D341Med (cell line): ENCODE results near the gene TLE1.

Experiments used
- DNase-seq: peaks from one replicate; pipeline ENCODE4 v3.0.0; 2012; ENCODE audit warnings: low spot score

The TLE1 gene

DNA sequence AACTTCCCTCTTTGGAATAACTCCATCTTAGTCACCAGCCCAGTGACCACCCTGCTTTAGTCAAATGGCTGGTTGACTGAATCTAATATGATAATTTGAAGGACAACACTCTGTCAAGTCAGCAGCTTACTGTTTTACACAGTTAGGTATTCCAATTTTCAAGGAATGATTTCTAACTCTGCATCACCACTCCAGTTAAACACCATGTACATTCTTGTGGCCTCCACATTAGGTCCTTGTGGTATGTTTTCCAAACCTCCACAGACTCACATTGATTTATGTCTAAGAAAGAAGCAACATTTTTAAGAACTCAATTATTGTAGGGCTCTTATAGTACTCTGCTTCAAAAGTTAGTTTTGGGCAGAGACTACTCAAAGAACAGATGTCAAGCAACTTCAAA lies 110.7 kb downstream of the TLE1 start:
- no peak for DNase-seq

GRCh38 chr9:81575956-81576355 lies 113.4 kb downstream of the TLE1 start:
- DNase-seq, result no peak

- no peak for DNase-seq
Measured at GRCh38 chr9:81574405-81574804, 114.9 kb downstream of the TLE1 start.

- no peak for DNase-seq
Measured at GRCh38 chr9:81573415-81574321, 115.7 kb downstream of the TLE1 start.

GRCh38 chr9:81570083-81570482 lies 119.3 kb downstream of the TLE1 start:
- DNase-seq, result no peak

DNA sequence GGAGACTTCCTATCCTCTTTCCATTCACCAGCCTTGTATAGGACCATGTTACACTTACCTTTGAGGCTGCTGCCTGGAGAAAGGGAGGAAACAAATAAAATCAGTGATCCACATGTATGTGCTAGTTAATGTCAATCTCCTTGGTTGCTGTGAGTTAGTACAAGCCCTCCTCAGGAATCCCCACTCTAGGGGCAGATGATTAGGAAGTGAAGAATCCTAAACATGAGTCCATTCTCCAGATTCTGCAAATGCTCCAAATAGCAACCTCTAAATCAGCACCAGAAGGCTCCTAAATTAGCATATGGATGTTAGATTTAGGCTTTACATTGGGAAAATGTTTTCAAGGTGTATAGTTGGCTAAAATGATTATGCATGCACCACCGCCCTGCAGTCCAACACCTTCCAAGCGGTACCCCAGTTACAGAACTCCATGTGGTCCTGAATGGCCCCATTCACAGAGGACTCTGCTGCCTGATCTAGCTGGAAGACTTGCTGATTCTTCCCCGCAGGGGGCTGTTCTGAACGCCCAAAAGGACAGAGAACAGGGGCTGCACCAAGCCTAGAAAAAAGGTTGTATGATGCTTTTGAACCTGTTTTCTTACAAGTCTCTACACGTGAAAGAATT lies 123.2 kb downstream of the TLE1 start:
- DNase-seq, result no peak

DNA sequence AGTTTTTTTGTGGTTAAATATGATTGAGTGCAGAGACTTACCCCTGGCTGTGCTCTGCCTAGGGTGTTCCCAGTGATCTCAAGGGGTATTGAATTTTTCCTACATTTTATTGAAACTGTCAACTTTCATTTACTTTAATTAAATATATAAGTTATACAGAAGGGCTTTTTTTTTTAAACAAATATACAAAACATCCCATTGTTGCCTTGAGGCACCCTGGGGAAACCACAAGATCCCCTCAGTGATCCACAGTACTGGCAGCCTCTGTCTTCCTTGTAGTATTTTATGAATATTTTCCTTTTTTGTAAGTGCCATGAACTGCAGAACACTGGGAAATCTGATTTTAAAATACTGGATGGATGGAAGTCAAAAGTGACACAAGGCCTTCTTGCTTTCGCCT lies 123.7 kb downstream of the TLE1 start:
- DNase-seq, result no peak

DNA sequence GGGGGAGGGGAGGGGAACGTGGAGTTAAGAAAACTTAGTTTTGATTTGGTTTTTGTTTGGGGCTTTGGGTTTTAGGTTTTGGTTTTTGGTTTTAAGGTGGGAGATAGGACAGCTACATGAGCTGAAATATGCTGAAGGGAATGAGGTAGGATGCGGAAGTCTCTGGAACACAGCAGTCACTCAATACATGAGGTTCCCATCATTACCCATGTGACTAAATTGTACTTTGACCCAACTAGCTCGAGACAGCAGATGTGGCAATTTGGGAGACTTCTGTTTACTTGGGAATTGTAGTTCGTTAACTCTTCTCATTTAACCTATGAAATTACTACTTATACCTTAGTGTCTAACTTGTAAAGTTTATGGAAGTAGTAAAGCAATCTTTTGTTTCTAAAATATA lies 124.2 kb downstream of the TLE1 start:
- no peak for DNase-seq

DNA sequence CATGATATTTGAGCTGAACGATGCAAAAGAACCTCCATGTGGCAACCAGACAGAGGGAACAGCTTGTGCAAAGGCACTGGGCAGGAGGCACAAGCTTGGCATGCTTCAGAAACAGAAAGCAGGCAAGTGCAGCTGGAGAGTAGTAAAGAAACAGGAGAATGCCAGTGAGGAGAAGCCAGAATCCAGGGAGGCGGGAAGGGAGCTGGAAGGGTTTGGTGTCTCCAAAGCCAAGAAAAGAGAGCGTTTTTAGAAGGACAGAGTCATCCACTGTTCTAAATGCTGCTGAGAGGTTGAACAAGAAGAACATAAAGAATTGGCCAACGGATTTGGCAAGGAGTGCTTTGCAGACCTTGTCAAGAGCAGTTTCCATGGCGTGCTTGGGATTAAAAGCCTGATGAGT lies 124.7 kb downstream of the TLE1 start:
- no peak for DNase-seq

DNA sequence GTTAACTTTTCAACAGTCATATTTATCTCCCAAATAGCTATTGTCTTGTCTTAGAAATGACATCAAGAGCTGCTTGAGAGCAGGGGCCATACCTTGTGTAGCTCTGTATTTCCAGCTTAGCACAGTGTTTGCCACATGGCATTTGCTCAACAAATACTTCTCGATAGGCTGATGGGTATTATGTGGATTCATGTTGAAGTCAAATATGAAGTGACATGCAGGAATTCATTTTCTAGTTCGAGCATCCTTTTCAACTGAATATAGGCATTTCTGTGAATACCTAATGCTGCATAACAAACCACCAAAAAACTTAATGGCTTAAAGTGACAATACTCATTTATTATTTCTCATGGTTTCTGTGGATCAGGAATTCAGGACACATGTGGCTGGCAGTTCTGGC lies 125.6 kb downstream of the TLE1 start:
- DNase-seq, result no peak

- DNase-seq, result no peak
Measured at GRCh38 chr9:81563020-81563407, 126.3 kb downstream of the TLE1 start.

- no peak for DNase-seq
Measured at GRCh38 chr9:81562231-81563019, 126.9 kb downstream of the TLE1 start.

DNA sequence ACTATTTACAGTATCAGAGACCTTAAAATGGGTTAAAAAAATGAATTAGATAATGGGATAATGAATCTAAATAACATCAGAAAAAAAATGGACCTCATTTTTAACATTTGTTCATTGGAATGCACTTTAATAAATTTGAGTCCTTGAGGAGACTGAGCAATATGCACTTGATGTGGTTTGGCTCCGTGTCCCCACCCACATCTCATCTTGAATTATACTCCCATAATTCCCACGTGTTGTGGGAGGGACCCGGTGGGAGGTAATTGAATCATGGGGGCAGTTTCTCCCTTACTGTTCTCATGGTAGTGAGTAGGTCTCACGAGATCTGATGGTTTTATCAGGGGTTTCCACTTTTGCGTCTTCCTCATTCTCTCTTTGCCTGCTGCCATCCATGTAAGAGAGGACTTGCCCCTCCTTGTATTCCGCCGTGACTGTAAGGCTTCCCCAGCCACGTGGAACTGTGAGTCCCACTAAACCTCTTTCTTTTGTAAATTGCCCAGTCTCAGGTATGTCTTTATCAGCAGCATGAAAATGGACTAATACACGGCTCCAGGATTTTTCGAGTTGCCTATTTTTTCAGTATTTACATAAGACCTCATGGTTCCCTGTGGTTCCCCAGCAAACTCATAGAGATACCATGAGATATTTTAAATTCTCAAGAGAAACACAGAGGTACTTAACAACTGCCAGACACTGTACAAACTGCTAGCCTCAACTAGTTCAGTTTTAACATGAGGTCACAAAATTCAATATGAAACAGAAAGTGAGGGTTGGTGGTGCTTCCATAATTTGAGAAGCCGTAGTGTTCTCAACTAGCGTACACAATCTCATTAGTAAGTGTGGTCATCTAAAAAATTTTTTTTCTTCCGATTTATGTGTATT lies 128.3 kb downstream of the TLE1 start:
- DNase-seq, result no peak

GRCh38 chr9:81559709-81560108 lies 129.6 kb downstream of the TLE1 start:
- no peak for DNase-seq

DNA sequence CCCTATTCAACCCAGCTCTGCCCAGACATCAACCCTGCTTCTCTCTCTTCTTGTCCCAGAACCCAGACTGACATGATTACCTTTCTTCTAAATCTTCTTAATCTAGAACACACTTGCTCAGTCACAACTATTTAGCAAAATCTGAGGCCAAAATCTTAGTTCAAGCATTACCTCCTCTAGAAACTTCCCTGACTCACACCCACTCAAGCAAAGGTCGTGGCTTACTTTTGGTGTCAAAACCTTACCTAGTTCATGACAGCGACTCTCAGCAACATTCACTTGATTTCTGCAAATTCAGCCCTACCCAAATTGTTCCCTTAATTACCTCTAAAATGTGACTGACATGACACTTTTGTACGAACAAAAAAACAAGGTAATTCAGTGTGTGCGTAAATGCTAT lies 130.2 kb downstream of the TLE1 start:
- DNase-seq, result no peak

DNA sequence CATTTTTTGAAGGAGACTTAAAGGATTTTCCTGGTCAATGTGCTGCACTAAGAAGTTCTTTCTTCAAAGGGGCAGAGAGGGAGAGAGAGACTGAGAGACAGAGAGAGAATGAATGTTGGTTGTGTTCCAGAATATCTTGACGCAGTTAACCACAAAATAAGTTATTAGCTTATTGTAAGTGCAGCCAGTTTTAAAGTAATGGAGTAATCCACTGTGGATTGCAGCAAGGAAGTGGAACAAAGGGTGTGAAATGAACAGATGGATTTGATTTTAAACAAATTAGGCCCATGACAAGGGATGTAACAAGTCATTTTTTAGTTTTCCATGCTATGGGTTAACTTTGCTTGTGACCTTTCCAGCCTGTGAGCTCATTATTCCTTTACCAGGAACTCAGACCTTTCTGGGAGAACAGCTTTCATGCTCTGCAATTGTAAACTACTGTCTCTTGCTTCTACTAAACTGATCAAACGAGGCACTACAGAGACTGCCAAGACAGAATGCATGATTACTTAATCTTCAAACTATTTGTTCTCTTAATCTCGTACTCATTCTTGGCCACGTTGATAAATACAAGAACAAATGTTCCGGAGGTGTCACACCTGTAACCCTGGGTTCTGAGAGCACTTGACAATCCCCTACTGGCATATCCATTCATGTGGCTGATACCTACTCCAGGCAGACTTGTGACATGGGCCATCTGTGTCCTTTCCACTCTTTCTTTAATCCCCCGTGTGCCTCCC lies 131.1 kb downstream of the TLE1 start:
- DNase-seq, result no peak

GRCh38 chr9:81557452-81558090 lies 131.8 kb downstream of the TLE1 start:
- DNase-seq, result no peak

GRCh38 chr9:81556923-81557322 lies 132.4 kb downstream of the TLE1 start:
- DNase-seq, result no peak

DNA sequence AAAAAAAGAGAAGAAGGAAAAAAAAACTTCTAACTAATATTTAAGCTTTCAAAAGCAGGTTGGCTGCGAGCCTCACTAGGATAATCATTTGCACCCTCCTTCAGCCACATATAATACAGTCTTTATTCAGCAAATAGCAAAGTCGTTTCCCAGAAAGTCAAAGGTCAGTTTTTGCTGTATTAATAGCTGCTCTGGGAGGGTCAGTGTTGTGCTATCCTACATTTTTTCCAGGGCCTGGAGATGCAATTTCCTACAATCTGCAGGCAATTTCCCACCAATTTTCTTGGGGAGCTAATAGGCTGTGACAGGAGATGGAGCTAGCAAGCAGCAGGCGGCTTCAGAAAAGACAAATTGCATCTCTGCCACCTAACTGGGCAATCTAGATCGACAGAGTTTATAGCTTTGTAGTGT lies 136.8 kb downstream of the TLE1 start:
- no peak for DNase-seq

DNA sequence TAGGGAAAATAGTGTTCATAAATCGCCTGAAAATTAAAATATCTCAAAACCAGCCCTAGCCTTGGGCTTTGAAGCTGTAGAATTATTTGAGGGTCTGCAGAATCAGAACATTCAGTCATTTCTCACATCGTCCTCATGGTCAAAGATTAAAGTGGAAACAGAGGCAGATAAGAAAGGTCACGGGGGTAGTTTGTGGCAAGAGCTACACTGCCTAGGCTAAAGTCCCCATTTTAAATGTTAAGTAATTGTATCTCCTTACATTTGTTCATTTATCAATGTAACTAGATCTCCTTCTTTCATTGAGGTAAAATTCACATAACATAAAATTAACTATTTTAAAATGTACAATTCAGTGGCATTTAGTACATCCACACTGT lies 139.2 kb downstream of the TLE1 start:
- no peak for DNase-seq
